ACC112 (cell line): ENCODE results near the gene DLX6.

Source experiments
- H2AFZ ChIP-seq: fragments of 200-600 bp; sonication (generic); one replicate; pipeline ENCODE4 v1.6.0; 2017; ENCODE audit warnings: antibody characterized with exemption, low read length; ENCODE audit not compliant: unreplicated experiment
- H3K27ac ChIP-seq: fragments of 200-600 bp; sonication (generic); 2 replicates; pipeline ENCODE4 v1.5.1; 2014; ENCODE audit warnings: low read depth, mild to moderate bottlenecking, antibody characterized with exemption, low read length, moderate library complexity
- H3K27me3 ChIP-seq: fragments of 200-600 bp; sonication (generic); 2 replicates; pipeline ENCODE4 v1.6.1; 2014; ENCODE audit warnings: mild to moderate bottlenecking, antibody characterized with exemption, low read length, moderate library complexity, mixed read lengths; ENCODE audit not compliant: insufficient read depth
- H3K36me3 ChIP-seq: fragments of 200-600 bp; sonication (generic); 2 replicates; pipeline ENCODE4 v1.6.1; 2016; ENCODE audit warnings: mild to moderate bottlenecking, antibody characterized with exemption, low read length, moderate library complexity, mixed read lengths; ENCODE audit not compliant: insufficient read depth
- H3K4me1 ChIP-seq: fragments of 200-600 bp; sonication (generic); one replicate; pipeline ENCODE4 v1.6.1; 2016; ENCODE audit warnings: low read length, mixed read lengths; ENCODE audit not compliant: insufficient read depth, unreplicated experiment, control insufficient read depth
- H3K4me3 ChIP-seq: fragments of 200-600 bp; sonication (generic); 2 replicates; pipeline ENCODE4 v1.5.1; 2014; ENCODE audit warnings: mild to moderate bottlenecking, low read depth, low read length
- H3K79me2 ChIP-seq: fragments of 200-600 bp; sonication (generic); one replicate; pipeline ENCODE4 v1.6.0; 2016; ENCODE audit warnings: low read length; ENCODE audit not compliant: control insufficient read depth, unreplicated experiment, insufficient read depth

The DLX6 gene

GRCh38 chr7:97004247-97005182 is 838 bp upstream of the DLX6 start:
- Histone ChIP-seq H2AFZ (peak overlapping the region; percentile 93), H3K36me3 (no peaks in the 10 kb centered on the region), H3K4me1 (no peaks in the 10 kb centered on the region), H3K27me3 (peaks cover 9% of the 10 kb centered on the region; the same call in 1 of the 2 replicates), H3K79me2 (no peaks in the 10 kb centered on the region), H3K4me3 (peak overlapping the region; percentile 83), H3K27ac (no peak overlapping the region)

GRCh38 chr7:97006055-97006815 is 882 bp downstream of the DLX6 start:
- Histone ChIP-seq H3K79me2 (no peaks in the 10 kb centered on the region), H2AFZ (peak overlapping the region; percentile 80), H3K4me1 (no peaks in the 10 kb centered on the region), H3K4me3 (peak overlapping the region; percentile 83), H3K27ac (no peak overlapping the region), H3K27me3 (peaks cover 9% of the 10 kb centered on the region), H3K36me3 (no peaks in the 10 kb centered on the region)

- Histone ChIP-seq H3K36me3 (no peaks in the 10 kb centered on the region), H2AFZ (peak overlapping the region; percentile 80), H3K4me3 (peak overlapping the region; percentile 83), H3K4me1 (no peaks in the 10 kb centered on the region), H3K79me2 (no peaks in the 10 kb centered on the region), H3K27me3 (peaks cover 9% of the 10 kb centered on the region), H3K27ac (no peak overlapping the region)
Observed at GRCh38 chr7:97006816-97007582, 1.6 kb downstream of the DLX6 start.

GRCh38 chr7:97007583-97007861 is 2.2 kb downstream of the DLX6 start:
- Histone ChIP-seq H3K4me3 (no peak overlapping the region), H3K27ac (no peak overlapping the region), H3K36me3 (no peaks in the 10 kb centered on the region), H3K4me1 (no peaks in the 10 kb centered on the region), H3K27me3 (peaks cover 9% of the 10 kb centered on the region), H2AFZ (no peak overlapping the region), H3K79me2 (no peaks in the 10 kb centered on the region)

GRCh38 chr7:97008275-97008917 is 3.0 kb downstream of the DLX6 start:
- Histone ChIP-seq H3K27me3 (peaks cover 9% of the 10 kb centered on the region), H2AFZ (no peak overlapping the region), H3K79me2 (no peaks in the 10 kb centered on the region), H3K4me3 (no peak overlapping the region), H3K27ac (no peak overlapping the region), H3K36me3 (no peaks in the 10 kb centered on the region), H3K4me1 (no peaks in the 10 kb centered on the region)

- H3K36me3 ChIP-seq, result no peaks in the 10 kb centered on the region
- no peak overlapping the region for H3K27ac ChIP-seq
- no peaks in the 10 kb centered on the region for H3K79me2 ChIP-seq
- H2AFZ ChIP-seq, result no peak overlapping the region
- H3K4me1 ChIP-seq, result no peaks in the 10 kb centered on the region
- no peak overlapping the region for H3K4me3 ChIP-seq
- H3K27me3 ChIP-seq, result peaks cover 19% of the 10 kb centered on the region
Observed at GRCh38 chr7:97009753-97010732, 4.7 kb downstream of the DLX6 start.

GRCh38 chr7:97011104-97011503 is 5.8 kb downstream of the DLX6 start:
- no peaks in the 10 kb centered on the region for H3K36me3 ChIP-seq
- H3K79me2 ChIP-seq, result no peaks in the 10 kb centered on the region
- H3K4me1 ChIP-seq, result no peaks in the 10 kb centered on the region
- peaks cover 29% of the 10 kb centered on the region for H3K27me3 ChIP-seq
- H2AFZ ChIP-seq, result no peak overlapping the region
- H3K4me3 ChIP-seq, result no peak overlapping the region
- H3K27ac ChIP-seq, result no peak overlapping the region

- H3K36me3 ChIP-seq, result no peaks in the 10 kb centered on the region
- no peak overlapping the region for H2AFZ ChIP-seq
- no peaks in the 10 kb centered on the region for H3K4me1 ChIP-seq
- H3K27ac ChIP-seq, result no peak overlapping the region
- H3K4me3 ChIP-seq, result no peak overlapping the region
- peaks cover 33% of the 10 kb centered on the region for H3K27me3 ChIP-seq
- no peaks in the 10 kb centered on the region for H3K79me2 ChIP-seq
Observed at GRCh38 chr7:97011536-97012364, 6.4 kb downstream of the DLX6 start.
